HG03045 (cell line): ENCODE measurements around the gene EIF4H.
A peak's percentile ranks its signal among the peaks of the same experiment; 100 is the strongest.
"Not testable (repeated sequence)": the region's sequence is repeated elsewhere in the genome, so short reads cannot be mapped to it uniquely, and the experiment has no call there.

Experiments used
- ATAC-seq: cut with Tn5 transposase; IDR thresholded peaks from one replicate; pipeline ENCODE4 v1.9.1; 2021; ENCODE audit warnings: mild to moderate bottlenecking, moderate library complexity; ENCODE audit not compliant: unreplicated experiment

The EIF4H gene

DNA sequence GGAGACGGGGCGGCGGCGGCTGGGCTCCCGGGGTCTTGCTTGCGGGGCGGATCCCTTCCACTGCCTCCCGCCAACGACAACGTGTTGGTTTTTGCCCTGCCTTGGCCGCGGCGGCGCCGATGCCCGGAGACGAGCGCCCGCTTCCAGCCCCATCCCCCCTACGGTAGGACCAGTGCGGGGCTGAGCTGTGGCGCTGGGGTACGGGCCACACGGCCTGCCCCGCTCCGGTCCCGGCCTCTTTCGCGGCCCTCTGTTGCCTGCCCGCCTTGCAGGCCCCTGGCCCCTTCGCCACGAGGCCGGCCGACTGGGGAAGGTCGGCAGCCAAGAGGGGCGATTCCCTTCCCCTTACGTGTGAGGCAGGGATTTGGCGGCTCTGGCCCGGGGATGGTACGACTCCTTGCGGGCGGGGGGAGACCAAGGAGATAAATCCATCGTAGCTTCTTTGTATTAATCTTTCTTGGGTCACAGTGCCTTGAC lies 488 bp downstream of the EIF4H start:
- ATAC-seq: peak; percentile 29

DNA sequence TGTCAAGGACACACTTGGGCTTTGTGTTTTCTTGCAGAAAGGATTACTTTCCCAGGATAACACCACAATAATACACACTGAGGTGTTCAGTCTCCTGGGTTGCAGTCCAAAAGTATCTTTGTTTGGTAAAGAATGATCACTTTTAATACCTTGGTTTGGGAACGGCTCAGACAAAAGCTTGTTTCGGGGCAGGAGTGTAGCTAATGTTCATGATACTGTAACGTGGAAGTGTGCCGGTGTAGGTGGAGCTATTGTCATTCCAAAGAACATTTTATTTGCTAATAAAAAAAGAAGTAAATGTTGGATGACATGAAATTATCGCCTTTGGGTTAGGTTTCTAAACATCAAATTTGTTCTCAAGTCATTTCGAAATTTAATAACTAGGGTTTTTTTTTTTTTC lies 1.2 kb downstream of the EIF4H start:
- no peak for ATAC-seq

DNA sequence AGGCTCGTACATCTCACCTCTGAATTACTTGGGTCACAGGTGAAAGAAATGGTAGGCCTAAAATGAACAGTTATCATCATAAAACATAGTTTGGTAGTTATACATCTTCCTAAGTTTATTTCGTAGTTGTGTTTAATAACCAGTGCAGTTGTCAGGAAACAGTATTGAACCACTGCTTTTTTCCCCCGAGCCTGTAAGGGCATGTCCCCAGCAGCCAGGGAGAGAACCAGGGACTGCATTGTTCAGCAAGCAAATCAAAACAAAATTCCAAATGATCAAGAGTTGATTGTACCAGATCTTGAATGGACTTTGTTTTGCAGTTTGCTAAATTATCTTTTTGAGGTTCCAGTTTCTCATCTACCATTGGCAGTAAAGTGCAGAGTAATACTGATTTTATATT lies 2.4 kb downstream of the EIF4H start:
- no peak for ATAC-seq

DNA sequence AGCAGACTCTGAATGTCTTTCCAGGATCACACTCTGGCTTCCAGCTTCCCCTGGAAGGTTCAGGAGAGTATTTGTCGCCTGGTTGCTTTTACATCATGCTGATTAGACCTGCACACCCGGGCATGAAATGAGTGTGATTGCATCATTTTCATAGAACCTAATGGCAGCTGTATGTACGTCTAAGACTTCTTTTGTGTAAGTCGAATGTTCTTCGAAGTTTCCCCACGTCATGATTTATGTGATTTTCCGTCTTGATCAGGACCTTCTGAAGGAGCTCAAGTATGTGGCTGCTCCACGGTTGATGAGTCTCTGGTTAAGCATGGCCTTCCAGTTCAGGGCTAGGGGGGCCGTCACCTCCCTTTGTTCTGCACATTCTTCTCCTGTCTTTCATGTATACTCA lies 4.5 kb downstream of the EIF4H start:
- ATAC-seq: no peak

DNA sequence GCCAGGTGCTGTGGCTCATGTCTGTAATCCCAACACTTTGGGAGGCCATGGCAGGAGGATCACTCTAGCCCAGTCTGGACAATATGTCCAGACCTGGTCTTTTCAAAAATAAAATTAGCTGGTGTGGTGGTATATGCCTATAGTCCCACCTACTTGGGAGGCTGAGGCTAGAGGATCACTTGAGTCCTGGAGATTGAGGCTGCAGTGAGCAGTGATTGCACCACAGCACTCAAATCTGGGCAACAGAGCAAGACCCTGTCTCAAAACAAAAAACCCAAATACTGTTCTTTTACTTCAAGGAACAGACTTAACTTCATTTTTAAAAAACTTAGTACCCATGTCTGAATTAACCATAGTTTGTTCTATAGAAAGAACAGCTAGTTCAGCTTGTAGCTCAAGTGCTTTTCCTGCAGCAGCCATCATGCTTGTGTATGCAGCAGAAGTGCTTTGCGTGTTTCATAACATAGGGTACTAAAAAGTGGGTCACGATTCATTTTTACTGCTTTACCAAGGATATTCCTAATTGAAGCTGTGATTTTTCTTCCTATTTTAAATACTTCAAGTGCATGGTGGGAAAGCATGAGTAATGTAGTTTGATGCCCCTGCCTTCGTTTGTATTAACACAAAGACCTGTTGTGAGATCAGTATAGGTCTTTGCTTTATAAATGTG lies 5.9 kb downstream of the EIF4H start:
- ATAC-seq: no peak

DNA sequence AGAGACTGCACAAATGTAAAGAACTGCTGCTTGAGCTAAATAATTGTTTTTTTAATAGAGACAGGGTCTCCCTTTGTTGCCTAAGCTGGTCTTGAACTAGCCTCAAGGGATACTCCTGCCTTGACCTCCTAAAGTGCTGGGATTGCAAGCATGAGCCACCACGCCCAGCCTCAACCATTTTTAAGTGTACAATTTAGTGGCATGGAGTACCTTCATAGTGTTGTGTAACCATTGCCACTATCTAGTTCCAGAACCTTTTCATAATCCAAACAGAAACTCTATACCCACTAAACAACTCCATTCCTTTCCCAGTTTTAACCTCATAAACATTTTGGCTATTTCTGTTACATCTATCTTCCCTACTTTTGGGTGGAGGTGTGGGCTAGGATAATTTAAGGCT lies 6.7 kb downstream of the EIF4H start:
- ATAC-seq: no peak

DNA sequence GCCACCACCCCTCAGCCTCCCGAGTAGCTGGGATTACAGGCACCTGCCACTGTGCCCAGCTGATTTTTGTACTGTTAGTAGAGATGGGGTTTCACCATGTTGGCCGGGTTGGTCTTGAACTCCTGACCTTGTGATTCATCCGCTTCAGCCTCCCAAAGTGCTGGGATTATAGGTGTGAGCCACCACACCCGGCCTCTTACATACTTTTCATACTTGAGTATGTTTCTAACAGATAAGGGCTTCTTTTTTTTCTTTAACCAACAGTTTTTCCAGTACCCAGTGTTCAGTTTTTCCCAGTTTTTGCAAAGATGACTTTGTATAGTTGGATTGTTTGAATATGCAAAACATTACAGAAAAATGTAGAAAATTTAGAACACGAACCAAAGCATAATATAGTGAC lies 7.7 kb downstream of the EIF4H start:
- no peak for ATAC-seq

DNA sequence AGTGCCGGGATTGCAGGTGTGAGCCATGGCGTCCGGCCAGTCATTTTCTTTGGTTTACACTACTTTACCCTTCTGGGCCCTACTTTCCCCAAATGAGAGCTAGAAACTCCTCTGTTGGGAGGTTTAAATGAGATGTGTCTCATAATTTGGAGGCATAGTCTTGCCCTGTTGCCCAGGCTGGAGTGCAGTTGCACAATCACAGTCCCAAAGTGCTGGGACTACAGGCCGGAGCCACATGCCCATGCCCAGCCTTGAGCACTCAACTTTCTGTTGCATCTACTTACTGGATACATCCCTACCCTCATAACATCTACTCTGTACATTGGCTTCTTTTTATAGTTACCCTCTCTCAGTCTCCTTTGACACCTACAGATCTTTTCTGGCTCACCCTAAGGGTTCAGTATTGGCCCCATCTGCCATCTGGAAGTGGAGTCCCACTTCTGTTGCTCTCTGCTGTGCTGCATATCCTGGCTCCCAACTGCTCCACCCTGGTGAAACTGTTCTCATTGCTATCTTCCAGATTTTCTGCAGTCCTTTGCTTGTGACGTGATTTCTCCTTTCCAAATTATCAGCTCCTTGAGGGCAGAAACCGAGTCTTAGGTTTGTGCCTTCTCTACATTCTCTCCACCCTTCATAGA lies 8.4 kb downstream of the EIF4H start:
- ATAC-seq: no peak

DNA sequence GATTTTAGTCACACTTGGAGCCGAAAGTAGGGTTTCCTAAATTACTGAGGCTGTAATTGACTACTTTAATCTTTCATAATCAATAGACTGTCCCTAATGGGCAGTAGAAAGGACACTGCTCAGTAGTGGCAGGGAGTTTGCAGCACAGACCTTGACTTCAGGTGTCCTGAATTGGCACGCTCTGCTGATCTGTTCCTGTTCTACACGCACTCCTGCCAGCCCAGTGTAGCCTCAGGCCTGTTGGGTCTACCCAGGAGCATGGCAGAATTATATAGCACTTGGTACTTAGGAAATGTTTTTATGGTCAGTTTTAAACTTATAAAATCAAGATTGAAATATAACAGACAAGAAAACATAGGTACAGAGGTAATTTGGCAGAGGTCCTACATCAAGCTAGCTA lies 9.0 kb downstream of the EIF4H start:
- ATAC-seq: no peak

DNA sequence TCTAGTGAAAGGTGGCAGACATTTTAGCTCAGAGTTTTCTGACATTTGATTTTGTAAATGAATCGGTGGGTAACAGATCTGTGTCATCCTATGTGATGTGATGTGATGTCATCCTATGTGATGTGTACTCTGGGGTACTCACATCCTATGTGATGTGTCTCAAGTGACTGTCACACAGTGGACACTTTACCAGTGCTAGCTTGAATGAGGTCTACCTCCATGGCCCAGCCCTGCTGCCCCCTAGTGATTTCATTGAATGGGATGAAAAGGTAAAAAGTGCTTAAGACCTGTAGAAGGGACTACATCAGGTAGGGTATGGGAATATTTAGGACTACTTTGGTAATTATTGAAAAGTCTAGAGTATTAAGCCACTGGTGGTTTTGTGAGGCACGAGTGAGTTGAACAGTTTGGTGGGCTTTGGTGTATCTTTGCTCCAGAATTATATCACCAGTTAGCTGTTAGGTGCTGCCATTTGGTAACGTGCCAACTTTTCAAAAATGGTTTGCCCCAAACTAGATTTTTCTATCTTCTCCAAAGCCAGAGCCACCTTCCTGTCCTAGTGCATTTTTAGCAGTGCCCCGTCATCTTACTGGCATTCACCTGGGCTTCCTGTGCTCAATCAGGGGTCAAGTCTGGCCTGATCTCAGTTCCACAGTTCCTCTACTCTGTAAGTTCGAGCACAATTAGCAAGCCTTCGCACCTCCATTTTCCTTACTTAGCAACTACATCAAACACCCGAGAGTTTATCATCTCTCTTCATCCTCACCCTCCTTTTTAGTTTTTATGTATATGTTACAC lies 9.7 kb downstream of the EIF4H start:
- no peak for ATAC-seq

DNA sequence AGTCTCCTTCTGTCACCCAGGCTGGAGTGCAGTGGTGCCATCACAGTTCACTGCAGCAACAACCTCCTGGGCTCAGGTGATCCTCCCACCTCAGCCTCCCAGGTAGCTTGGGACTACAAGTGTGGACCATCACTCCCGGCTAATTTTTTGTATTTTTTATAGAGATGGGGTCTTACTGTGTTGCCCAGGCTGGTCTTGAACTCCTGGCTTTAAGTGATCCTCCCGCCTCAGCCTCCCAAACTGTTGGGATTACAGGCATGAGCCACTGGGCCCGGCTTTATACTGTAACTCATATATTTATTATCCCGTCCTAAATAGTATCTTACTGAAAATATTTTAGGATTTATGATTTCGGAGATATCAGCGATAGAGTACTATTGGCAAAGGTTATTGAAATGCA lies 10.9 kb downstream of the EIF4H start:
- ATAC-seq: no peak

DNA sequence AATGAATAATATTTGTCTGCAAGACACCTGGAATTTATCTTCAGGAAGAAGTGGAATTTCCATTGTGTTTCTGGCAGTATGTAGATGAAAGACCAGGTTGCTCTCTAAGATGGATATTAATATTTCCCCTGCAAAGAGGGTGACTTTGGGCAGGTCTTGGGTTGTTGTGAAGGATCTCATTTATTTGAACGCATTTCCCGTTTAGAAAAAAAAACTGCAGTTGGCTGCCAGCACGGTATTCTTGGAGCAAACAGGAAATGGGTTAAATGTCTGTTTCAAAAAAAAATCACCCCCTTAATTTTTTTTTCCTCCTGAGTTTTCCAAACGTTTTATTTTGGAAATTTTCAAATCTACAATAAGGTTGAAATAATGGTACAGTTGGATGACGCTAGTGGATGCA lies 11.5 kb downstream of the EIF4H start:
- no peak for ATAC-seq

DNA sequence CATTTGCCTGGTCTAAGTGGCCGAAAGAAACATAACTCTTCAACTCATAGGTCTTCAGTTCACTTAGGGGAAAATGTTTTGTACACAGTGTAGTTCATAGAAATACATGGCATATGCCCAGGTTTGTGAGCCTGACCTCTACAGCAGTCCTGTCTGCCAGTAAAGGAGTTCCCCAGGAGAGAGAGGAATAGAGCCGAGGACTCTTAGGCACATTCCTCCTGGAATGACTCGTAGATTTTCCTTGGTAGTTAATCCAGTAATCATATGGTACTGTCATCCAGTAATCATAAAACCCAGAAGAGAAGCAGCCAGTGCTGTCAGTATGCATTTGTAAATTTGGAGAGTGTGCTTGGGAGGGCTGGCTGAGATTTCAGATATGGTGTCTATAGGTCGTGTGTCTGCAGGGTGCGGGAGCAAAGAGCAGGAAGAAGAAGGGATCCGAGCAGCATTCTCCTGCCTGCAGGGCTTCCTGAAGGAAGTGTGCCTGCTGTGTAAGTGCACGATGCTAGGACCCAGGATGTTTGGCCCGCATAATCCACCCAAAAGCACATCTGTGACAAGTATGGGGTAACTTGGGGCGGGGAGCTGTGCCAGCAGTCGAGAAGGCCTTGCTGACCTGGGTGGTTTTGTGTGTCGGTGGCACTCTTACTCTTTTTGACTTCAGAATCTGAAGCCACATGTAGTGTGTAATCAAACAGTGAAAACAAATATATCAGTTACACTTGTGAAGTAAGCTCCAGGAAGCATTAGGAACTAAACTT lies 13.9 kb downstream of the EIF4H start:
- ATAC-seq: no peak

DNA sequence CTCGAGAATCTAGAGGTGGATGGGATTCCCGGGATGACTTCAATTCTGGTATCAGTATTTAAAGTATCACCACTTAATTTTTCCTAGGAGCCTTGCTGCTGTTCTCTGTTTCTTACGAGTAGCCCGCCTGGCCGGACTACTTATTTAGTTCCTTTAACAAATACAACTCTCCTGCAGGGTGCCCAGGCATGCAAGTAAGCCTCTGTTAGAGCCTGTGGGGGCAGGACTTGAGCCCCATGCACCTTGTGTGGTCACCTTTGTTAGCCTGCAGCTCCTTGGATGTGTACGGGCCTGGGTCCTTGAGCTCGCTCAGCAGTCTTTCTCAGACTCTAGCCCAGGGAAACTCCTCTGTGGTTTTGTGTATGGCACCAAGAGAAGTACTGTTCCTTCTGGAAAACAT lies 16.1 kb downstream of the EIF4H start:
- ATAC-seq: no peak

DNA sequence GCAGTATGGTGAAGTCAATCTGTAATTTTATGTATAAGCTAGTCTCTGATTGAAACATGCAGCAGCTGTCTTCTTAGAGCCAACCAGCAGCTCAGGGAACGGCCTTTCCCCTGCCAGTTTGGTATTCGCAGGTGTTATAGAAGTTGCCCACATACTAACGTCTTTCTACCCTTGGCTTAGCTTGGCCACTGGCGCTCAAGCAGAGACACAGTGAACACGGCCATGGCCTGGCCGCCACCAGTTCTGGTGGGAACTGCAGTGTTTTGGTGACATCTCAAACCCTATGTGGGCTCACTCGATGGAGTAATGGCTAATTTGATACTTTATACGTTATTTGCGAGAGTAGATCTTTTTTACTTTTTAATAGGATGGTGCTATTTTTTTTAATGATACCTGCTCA lies 17.1 kb downstream of the EIF4H start:
- no peak for ATAC-seq

DNA sequence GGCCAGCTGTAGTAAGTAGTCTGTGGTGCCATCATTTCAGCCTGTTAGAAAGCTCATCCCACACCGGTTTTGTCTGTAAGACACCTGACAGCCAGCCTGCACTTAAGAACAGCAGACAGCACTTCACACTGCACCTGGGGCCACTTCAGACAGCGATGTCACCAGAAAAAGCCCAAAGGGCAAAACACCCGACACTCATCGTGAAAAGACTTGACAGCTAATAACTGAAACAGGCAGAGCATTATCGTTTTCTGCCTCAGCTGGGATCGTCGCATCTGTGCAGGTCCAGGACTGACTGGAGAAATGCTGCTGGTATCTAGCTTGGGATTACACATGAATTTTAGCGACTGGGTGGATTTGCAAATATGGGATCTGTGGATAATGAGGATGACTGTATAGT lies 18.9 kb downstream of the EIF4H start:
- ATAC-seq: no peak

DNA sequence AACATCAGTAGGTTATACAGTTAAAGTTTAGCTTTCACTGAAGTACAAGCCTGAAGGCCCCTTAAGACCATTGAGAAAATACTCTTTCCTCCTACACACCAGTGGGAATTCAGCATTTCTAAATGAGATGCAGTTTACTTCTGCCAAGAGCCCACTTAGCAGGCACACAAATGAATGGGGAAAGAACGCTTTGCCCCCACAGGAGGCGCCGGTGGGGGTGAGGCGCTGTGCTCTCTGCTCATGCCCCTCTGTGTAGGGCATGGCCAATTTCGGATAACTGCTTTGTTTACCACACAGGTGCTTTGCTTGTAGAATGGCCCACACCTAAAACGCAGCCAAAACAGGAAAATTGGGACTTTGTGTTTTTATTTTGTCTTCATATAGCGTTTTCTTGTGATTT lies 19.8 kb downstream of the EIF4H start:
- ATAC-seq: no peak

DNA sequence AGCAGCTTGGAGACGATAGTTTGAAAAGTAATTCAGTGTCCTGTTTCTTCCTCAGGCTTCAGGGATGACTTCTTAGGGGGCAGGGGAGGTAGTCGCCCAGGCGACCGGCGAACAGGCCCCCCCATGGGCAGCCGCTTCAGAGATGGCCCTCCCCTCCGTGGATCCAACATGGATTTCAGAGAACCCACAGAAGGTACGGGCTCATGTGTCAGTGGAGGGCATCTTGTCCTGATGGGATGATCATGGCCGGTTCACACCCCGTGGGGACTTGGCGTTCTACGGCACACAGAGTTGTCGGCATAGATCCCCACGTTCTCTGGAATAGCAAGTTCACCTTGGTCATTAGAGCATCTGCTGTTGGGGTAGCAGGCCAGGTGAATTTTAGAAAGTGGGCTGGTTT lies 20.5 kb downstream of the EIF4H start:
- ATAC-seq: no peak

DNA sequence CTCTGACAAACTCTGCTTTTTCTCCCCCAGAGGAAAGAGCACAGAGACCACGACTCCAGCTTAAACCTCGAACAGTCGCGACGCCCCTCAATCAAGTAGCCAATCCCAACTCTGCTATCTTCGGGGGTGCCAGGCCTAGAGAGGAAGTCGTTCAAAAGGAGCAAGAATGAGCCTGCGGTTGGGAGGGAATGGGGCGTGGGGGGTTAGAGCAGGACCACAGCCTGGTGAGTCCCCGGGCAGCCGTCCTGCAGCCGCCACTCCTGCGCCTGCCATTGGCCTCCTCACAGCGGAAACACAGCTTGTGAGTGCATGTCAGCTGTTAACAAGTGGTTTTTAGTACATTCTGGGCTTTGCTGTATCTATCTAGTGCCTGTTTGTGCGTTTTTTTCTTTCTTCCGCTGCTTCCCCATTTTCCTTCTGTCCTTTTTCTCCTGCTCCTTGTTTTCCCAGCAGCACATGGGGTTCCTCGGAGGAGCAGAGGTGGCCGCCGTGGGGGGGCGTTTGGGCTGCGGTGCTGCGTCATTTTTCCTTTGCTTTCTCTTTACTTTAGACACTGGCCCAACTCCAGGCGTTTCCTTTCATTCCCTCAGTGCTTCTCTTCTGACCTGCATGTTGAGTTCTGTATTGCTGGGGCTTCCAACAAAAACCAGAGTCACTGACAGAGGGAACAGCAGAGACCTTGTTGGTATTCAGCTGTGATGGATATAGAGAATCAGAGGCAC lies 21.1 kb downstream of the EIF4H start:
- ATAC-seq: not testable (repeated sequence)

DNA sequence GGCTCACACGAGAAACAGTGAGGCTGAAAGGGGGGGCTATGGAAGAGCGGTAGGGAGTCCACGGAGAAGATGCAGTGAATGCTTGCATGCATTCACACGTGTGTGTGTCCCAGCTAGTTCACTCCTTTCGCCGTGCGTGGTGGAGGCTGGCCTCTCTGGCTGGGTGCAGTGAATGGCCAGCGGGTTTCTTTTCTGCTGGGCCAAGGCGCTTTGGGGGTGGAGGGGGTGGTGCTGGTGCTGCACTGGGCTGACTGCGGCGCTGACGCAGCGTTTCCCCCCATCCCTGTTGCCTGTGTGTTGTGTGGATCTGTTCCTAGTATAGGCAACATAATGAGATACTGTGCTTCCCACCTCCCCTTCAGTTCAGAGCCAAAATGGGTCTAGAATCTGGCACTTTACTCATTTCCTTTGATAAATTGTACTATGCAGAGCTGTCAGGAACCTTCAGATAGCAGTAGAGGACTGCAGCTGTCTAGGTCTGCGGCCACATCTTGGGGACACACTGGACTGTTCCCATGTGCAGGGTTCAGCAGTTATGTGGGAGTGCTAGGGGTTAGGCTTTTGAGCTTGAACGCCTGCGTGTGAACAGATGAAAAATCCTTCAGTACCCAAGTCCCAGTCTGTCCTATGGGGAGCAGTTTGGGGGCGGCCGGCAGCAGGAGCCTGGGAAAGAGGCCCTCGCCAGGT lies 22.0 kb downstream of the EIF4H start:
- ATAC-seq: not testable (repeated sequence)
